C4-2B (cell line): ENCODE measurements around the gene SYCN.

Source experiments
- H3K27ac ChIP-seq: fragments of 450-650 bp; 2 replicates; pipeline ENCODE4 v1.5.1; 2017
- CTCF ChIP-seq: fragments of 450-650 bp; conservative IDR thresholded peaks from 2 replicates; pipeline ENCODE4 v1.5.1; 2017; ENCODE audit warnings: mild to moderate bottlenecking
- ZFX ChIP-seq: fragments of 450-650 bp; IDR thresholded peaks from 2 replicates; pipeline ENCODE4 v1.6.1; 2017

Gene SYCN

GRCh38 chr19:39167461-39168257, 36.4 kb downstream of the SYCN start:
- TF ChIP-seq CTCF = no peak
- no peak for TF ChIP-seq ZFX
- peak overlapping the region; percentile 96 for H3K27ac ChIP-seq

GRCh38 chr19:39166571-39167391, 37.3 kb downstream of the SYCN start:
- peak overlapping the region; percentile 96 for H3K27ac ChIP-seq
- no peak for TF ChIP-seq ZFX
- no peak for TF ChIP-seq CTCF

- no peak for TF ChIP-seq CTCF
- TF ChIP-seq ZFX = no peak
- peak overlapping the region; percentile 96 for H3K27ac ChIP-seq
Measured at GRCh38 chr19:39165857-39166256, 38.2 kb downstream of the SYCN start.

GRCh38 chr19:39164289-39164688, 39.8 kb downstream of the SYCN start:
- H3K27ac ChIP-seq = peak overlapping the region; percentile 96
- no peak for TF ChIP-seq CTCF
- TF ChIP-seq ZFX = no peak

DNA sequence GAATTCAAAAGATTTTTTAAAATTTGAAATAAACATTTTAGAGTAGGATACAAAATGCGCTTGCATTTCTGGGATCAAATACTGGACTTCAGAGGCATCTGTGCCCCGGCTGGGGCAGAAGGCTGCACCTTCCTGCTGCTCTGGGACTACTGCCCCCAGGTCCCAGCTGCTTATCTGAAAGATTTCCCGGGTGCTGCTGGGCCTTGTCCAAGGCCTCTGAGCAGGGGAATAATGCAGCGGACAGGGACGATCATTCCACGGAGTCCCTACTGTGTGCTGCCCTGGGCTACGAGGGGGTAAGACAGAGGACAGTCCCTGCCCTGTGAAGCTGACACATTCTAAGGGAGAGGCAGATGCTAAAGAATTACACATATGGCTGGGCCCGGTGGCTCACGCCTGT, 40.4 kb downstream of the SYCN start:
- TF ChIP-seq CTCF (no peak), ZFX (no peak)
- peak overlapping the region; percentile 96; the same call in 1 of the 2 replicates for H3K27ac ChIP-seq

DNA sequence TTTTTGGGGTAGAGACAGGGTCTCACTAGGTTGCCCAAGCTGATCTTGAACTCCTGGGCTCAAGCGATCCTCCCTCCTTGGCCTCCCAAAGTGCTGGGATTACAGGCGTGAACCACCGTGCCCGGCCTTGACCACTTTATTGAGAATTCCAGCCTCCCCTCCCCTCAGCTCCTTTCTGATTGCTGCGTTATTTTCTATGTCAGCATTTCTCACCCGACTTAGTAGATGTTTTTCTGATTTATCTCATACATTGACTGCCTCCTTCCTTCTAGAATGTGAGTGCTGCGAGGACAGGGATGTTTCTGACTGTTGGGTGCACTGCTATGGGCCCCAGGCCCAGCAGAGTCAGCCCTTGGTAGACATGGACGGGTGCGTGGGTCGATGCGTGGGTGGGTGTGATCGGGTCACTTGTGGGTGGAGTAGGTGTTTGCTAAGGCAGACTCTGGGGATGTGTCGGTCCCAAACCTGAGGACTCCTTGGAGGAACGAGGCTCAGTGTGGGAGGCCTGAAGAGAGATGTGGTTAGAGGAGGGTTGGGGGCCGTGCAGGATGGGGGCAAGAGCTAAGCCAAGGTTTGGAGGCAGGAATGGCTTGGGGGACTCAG, 41.5 kb downstream of the SYCN start:
- peak overlapping the region; percentile 96 for H3K27ac ChIP-seq
- TF ChIP-seq CTCF = no peak
- no peak for TF ChIP-seq ZFX
